Measurements from ENCODE around the gene UBAP2L.
A peak's percentile ranks its signal among the peaks of the same experiment; 100 is the strongest.
"Not testable (repeated sequence)": the region's sequence is repeated elsewhere in the genome, so short reads cannot be mapped to it uniquely, and the experiment has no call there.

UBAP2L gene

GRCh38 chr1:154260127-154260526 lies 39.4 kb downstream of the UBAP2L start:
- no peak for DNase-seq

- no peak for DNase-seq
Measured at GRCh38 chr1:154263465-154264332, 42.9 kb downstream of the UBAP2L start.

DNA sequence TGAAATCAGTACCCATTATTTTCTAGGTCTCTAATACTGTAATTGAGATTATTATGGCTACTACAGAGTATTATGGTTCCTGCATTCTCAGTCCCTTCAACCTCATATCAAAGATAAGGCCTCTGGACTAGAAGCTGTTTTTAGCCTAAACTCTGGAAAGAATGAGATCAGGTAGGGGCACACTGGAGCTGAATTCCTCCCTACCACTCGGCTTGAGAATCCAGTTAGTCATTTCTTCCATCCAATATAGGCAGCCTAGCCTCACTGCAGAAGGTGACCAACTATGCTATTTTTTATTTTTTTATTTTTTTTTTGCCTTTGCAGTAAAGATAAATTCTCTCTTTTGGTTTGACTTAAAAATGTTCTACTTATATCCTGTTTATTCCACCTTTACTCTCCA lies 43.7 kb downstream of the UBAP2L start:
- DNase-seq: no peak

DNA sequence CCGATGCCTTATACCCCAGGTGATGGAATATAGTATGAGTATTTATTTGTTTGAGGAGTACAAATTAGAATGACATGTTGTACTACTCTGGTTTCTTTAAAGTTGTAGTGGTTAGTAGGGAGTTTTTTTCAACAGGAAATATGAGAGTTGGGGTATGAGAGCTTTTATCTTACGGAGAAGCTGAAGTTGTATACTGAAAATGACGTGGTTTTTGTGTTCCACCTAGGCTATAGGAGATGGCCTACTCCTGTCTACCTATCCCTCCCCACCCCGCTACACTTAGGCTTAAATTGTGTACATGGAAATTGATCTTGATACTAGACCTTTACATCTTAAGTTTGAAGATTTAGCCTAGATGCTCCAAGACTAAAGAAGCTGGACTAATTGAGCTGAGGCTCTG lies 44.8 kb downstream of the UBAP2L start:
- DNase-seq: no peak

GRCh38 chr1:154270833-154271232 lies 50.1 kb downstream of the UBAP2L start:
- DNase-seq: no peak

DNA sequence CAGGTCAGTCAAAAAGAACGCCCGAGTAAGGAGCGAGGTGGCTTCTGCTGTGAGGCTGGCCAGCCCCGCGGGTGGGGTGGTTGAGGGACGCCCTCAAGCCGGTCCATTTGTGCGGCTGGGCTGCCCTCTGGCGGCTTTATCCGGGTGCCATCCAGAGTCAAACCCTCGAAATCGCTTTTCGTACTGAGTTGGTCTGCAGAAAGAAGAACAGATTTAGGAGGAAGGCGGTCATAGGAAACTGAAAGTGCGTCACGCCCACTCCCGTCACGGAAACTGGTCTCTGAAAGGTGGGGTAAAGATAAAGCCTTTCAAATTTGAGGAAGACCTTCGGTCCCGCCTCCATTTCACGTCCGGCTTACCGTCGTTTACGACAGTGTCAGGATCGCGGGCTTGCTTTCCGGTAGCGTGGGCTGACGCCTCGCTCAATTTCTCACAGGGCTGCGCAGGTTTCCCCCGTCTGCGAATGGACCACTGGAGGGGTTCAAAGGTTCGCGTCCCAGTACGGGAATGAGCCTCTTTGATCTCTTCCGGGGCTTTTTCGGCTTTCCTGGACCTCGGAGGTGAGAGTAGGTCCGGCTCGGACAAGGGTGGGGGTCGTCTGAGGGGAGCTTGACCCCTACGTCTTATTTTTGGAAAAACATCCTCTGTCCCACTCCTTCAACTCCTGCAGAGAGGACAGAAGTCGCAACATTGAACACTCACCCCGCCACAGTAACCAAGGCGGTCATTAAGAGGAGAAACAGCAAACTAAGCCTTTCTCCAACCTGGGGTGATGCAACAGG lies 51.7 kb downstream of the UBAP2L start, which contains the start of gene HAX1:
HAX1 (plus strand) TSS at position 413 of the 782 bp plus-strand sequence; CDS start at position 508, 95 bp downstream.
- peak; percentile 100 for DNase-seq

DNA sequence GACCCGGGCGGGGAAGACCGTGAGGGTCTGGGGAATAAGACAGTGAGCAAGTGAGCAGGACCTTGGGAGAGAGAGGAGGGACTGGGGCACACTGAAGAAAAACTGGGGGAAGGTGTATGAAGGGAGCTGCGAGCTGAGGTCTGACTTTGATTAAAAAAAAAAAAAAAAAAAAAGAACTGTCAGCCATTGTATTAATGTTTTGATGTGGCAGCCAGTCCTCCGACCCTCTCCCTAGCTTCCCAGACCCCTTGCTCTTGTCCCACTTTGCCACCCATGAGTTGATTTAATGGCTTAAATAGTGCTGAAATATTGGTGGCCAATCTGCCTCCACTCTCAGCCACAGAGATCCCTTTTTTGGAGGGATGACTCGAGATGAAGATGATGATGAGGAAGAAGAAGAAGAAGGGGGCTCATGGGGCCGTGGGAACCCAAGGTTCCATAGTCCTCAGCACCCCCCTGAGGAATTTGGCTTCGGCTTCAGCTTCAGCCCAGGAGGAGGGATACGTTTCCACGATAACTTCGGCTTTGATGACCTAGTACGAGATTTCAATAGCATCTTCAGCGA lies 52.3 kb downstream of the UBAP2L start:
- no peak for DNase-seq

- DNase-seq: peak; percentile 53
Measured at GRCh38 chr1:154276797-154277196, 56.0 kb downstream of the UBAP2L start.

GRCh38 chr1:154287591-154287990 lies 66.8 kb downstream of the UBAP2L start:
- not testable (repeated sequence) for DNase-seq

DNA sequence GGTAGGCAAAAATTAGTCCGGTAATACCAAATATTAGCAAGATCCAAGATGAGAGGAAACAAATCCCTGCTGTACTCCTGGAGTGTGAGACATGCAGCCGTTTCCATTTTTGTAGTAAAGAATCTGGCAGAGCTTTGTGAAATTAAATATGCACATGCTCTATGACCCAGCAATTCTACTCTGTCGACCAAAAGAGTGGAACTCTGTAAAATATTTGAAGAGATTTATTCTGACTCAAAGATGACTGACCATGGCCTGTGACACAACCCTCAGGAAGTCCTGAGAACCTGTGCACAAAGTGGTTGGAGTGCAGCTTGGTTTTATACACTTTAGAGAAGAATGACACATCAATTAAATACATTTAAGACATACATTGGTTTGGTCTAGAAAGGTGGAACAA lies 67.9 kb downstream of the UBAP2L start:
- no peak for DNase-seq

DNA sequence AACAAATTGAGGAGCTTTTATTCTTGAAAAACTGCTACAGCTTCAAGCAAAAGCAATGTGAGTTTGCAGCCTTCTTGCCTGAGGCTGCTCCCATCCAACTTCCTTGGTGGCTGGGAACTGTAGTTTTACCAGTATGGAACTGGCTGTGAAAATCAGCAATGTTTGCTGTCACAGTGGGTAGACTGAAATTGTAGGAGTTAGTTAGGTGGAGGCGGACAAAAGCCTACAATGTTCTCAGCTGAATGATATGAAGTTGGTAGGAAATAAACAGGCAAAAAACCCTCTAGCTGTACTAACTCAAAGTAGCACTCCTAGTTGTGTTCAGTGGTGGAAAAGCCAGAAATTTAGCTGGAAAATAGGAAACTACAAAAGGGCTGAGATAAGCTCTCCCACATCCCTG lies 70.2 kb downstream of the UBAP2L start:
- DNase-seq: no peak

GRCh38 chr1:154295408-154296235 lies 74.9 kb downstream of the UBAP2L start:
- peak; percentile 52 for DNase-seq

DNA sequence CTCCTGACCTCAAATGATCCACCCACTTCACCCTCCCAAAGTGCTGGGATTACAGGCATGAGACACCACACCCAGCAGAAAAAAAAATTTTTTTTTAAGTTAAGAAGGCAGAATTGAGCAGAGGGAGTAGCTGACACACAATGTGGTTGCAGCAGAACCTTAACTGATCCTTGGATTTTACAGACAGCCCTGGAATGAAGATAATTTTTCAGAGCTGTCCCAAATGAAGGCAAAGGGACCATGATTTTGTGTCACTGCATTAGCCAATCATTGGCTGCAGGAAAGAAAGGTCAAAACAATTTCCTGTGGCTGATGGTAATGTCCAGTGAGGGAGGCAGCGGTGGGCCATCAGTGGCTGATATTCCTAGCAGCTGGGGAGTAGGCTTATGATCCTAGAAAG lies 80.8 kb downstream of the UBAP2L start:
- no peak for DNase-seq

DNA sequence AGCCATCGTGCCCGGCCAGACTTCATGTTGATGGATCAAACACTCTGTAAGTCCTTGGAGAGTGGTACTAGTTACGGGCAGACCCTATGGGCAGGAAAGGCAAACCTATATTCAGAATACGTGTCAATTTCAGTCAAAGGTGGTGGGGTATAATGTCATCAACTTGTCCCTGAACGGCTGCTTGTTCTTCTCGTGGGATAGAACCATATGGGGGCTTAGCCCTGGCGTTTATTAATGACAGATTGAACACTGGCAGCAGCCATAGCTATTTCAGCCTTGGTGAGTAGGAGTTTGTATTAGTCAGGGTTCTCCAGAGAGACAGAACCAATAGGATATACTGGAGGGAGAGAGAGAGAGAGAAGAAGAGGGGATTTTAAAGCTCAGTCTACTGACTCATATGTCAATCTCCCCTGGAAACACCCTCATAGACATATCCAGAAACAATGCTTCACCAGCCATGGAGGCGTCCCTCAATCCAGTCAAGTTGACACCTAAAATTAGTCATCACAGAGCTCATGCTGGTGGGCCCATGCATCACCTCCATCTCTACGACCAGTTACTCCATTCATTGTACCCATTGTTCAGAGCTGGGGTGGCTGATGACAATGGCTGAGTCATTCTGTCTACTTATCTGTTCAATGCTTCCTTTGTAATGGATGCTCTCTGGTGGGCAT lies 84.0 kb downstream of the UBAP2L start:
- no peak for DNase-seq

GRCh38 chr1:154306151-154306550 lies 85.4 kb downstream of the UBAP2L start:
- no peak for DNase-seq

- not testable (repeated sequence) for DNase-seq
Measured at GRCh38 chr1:154307670-154308270, 87.0 kb downstream of the UBAP2L start.

- DNase-seq: not testable (repeated sequence)
Measured at GRCh38 chr1:154309136-154309535, 88.4 kb downstream of the UBAP2L start.

DNA sequence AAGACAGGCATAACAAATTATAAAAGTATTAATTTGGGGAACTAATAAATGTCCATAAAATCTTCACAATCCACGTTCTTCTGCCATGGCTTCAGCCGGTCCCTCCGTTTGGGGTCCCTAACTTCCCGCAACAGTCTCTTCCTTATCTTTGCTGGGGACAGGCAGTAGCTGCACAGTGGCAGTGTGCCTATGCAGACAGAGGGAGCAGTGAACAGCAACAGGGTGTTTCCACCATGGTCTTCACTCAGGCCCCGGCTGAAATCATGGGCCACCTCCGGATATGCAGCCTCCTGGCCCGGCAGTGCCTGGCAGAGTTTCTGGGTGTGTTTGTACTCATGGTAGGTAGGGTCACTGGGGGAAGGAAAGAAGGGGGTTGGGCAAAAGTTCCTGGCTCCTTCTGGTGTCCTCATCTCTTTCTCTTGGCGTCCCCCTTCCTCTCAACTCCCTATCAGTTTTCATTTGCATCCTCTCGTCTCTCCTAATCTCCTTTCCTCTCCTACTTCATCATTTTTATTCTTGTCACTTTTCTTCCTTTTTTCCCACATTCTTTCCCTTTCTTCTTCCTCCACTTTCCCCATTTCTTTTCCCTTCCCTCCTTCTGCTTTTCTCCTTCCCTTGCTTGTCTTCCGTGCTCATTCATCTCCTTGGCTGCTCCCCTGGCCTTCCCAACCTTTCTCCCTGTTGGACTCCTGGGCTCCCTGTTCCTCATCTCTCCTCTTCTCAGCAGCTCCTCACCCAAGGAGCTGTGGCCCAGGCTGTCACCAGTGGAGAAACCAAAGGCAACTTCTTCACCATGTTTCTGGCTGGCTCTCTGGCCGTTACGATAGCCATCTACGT lies 91.7 kb downstream of the UBAP2L start:
- peak; percentile 33 for DNase-seq

GRCh38 chr1:154313066-154313356 lies 92.3 kb downstream of the UBAP2L start:
- peak; percentile 50 for DNase-seq

DNA sequence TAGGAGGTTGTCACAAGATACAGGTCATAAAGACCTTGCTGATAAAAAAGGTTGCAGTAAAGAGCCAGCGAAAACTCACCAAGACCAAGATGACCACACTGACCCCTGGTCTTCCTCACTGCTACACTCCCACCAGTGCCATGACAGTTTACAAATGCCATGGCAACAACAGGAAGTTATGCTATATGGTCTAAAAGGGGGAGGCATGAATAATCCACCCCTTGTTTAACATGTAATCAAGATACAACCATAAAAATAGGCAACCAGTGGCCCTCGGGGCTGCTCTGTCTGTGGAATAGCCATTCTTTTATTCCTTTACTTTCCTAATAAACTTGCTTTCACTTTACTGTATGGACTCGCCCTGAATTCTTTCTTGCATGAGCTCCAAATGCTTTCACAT lies 93.5 kb downstream of the UBAP2L start:
- not testable (repeated sequence) for DNase-seq

- DNase-seq: peak; percentile 61
Measured at GRCh38 chr1:154316704-154317103, 95.9 kb downstream of the UBAP2L start.

All from OCI-M1 (cell line).